VCaP (cell line): ENCODE measurements around the gene WDR1.

ENCODE experiments used
- H3K27ac ChIP-seq: fragments of 450-650 bp; 2 replicates; pipeline ENCODE4 v1.5.1; 2017
- TF ChIP-seq, protein P1 (sequence below): fragments of 450-650 bp; conservative IDR thresholded peaks from 2 replicates; pipeline ENCODE4 v1.5.1; 2017; ENCODE audit warnings: mild to moderate bottlenecking, moderate library complexity

The WDR1 gene

DNA sequence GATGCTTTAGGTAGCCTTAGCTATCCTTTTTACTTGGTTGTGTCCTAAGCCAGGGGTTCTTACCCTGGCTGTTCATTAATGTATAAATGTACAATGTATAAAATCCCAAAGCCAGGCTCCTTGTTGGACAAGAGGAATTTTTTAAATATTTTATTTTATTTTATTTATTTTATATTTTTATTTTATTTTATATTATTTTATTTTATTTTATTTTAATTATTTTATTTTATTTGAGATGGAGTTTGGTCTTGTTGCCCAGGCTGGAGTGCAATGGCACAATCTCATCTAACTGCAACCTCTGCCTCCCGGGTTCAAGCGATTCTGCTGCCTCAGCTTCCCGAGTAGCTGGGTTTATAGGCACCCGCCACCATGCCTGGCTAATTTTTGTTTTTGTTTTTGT is 87.2 kb downstream of the WDR1 start:
- H3K27ac ChIP-seq: no peak overlapping the region
- TF ChIP-seq, protein P1, sequence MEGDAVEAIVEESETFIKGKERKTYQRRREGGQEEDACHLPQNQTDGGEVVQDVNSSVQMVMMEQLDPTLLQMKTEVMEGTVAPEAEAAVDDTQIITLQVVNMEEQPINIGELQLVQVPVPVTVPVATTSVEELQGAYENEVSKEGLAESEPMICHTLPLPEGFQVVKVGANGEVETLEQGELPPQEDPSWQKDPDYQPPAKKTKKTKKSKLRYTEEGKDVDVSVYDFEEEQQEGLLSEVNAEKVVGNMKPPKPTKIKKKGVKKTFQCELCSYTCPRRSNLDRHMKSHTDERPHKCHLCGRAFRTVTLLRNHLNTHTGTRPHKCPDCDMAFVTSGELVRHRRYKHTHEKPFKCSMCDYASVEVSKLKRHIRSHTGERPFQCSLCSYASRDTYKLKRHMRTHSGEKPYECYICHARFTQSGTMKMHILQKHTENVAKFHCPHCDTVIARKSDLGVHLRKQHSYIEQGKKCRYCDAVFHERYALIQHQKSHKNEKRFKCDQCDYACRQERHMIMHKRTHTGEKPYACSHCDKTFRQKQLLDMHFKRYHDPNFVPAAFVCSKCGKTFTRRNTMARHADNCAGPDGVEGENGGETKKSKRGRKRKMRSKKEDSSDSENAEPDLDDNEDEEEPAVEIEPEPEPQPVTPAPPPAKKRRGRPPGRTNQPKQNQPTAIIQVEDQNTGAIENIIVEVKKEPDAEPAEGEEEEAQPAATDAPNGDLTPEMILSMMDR: no peak

DNA sequence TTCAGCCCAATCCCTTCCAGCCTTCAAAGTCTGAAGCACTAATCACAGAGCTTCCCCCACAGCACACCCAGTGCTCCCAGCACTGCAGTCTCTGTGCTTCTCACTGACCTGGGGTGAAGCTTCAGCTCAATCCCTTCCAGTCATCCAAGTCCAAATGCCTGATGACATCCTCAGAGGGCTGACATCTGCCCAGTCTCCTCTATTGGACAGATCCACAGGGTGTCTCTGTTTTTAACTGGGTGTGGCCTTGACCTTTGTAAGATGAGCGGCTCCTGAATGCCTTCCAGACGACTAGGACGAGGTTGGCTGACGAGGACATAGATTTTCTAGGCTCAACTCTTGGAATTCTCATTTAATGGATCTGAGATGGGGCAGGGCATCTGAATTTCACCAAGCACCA is 87.7 kb downstream of the WDR1 start:
- TF ChIP-seq, protein P1: no peak
- no peak overlapping the region for H3K27ac ChIP-seq

DNA sequence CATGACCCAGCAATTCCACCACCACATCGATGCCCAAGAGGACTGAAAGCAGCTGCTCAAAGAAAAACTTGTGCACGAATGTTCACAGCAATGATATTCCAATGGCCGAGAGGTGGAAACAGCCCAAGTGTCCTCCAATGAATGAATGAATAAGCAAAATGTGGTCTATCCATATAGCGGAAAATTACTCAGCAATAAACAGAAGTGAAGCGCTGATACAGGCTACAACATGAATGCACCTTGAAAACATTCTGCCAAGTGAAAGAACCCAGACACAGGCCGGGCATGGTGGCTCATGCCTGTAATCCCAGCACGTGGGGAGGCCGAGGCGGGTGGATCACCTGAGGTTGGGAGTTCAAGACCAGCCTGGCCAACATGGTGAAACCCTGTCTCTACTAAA is 90.1 kb downstream of the WDR1 start:
- TF ChIP-seq, protein P1: no peak
- no peak overlapping the region for H3K27ac ChIP-seq

DNA sequence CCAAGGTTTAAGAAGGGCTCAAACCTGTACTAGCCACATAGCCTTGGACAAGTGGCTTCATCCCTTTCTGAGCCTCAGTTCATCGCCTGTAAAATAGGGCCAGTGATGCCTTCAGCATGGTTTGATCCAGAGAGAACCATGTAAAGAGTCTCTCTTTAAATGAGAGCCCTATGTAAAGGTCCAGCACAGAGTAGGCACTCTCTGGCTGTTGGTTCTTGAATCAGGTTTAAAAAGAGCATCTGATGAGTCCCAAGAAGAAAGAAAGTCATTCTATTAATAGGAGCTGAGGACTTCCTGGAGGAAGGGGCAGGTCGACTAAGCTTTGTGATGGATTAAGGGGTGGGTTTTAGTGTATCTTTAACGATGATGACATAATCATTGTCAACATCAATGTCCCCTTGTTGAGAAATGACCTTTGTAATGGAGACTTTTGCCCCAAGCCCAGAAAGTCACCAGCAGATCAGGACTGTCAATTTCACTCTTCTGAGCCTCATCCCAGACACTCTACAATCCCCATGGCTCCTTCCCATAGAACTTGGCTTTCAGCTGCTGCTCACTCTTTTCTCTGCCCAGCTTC is 91.3 kb downstream of the WDR1 start:
- H3K27ac ChIP-seq: no peak overlapping the region
- TF ChIP-seq, protein P1: no peak
